RWPE2 (cell line): ENCODE data around the gene TBC1D2.

Source experiments
- ATAC-seq: fragments of 200-7000 bp; cut with Tn5 transposase; 3 replicates; pipeline ENCODE4 v1.9.1; 2021; ENCODE audit warnings: low read depth
- DNase-seq: peaks from one replicate; pipeline ENCODE4 v3.0.0-alpha.2; 2020; ENCODE audit warnings: low spot score
- H3K27ac ChIP-seq: fragments of 450-650 bp; 2 replicates; pipeline ENCODE4 v1.5.1; 2017; ENCODE audit warnings: mild to moderate bottlenecking; ENCODE audit not compliant: poor library complexity, severe bottlenecking
- H3K27me3 ChIP-seq: fragments of 250-450 bp; sonication (Bioruptor Pico); 2 replicates; pipeline ENCODE4 v1.5.1; 2021; ENCODE audit warnings: mild to moderate bottlenecking, moderate library complexity; ENCODE audit not compliant: insufficient read depth, poor library complexity, severe bottlenecking
- H3K36me3 ChIP-seq: fragments of 250-450 bp; sonication (Bioruptor Pico); 2 replicates; pipeline ENCODE4 v1.5.1; 2020; ENCODE audit warnings: low read depth, mild to moderate bottlenecking, moderate library complexity
- H3K4me1 ChIP-seq: fragments of 250-450 bp; sonication (Bioruptor Pico); 2 replicates; pipeline ENCODE4 v1.5.1; 2021; ENCODE audit warnings: mild to moderate bottlenecking, moderate library complexity; ENCODE audit not compliant: insufficient read depth, poor library complexity, severe bottlenecking
- H3K4me3 ChIP-seq: fragments of 250-450 bp; sonication (Bioruptor Pico); 2 replicates; pipeline ENCODE4 v1.5.1; 2021; ENCODE audit warnings: mild to moderate bottlenecking, moderate library complexity; ENCODE audit not compliant: severe bottlenecking
- H3K9me3 ChIP-seq: fragments of 250-450 bp; sonication (Bioruptor Pico); 2 replicates; pipeline ENCODE4 v1.5.1; 2021; ENCODE audit warnings: mild to moderate bottlenecking, moderate library complexity; ENCODE audit not compliant: severe bottlenecking
- TF ChIP-seq, protein P1 (sequence below): fragments of 450-650 bp; IDR thresholded peaks from one replicate; pipeline ENCODE4 v1.5.1; 2017; ENCODE audit warnings: mild to moderate bottlenecking, moderate library complexity; ENCODE audit not compliant: poor library complexity, severe bottlenecking

The TBC1D2 gene

DNA sequence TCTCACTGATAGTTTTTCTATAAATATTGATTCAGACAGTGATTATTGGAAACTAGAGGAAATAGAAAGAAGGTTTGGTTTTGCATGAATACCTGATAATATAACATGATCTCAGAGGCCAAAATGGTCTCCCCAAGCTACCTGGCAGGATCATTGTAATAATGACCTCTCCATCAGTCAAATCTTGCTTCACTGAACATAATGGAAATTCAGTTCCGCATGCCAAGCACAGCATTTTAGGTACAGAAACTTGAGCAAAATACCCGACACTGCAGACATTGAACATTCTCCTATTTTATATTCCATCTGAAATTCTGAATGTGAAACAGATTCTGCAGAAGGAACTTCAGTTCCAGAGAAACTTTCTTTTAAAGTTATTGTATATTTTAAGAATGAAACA is 9.1 kb upstream of the TBC1D2 start:
- H3K4me1 ChIP-seq, result no peaks in the 10 kb centered on the region
- H3K36me3 ChIP-seq, result no peaks in the 10 kb centered on the region
- ATAC-seq (no peak), DNase-seq (no peak)
- TF ChIP-seq, protein P1, sequence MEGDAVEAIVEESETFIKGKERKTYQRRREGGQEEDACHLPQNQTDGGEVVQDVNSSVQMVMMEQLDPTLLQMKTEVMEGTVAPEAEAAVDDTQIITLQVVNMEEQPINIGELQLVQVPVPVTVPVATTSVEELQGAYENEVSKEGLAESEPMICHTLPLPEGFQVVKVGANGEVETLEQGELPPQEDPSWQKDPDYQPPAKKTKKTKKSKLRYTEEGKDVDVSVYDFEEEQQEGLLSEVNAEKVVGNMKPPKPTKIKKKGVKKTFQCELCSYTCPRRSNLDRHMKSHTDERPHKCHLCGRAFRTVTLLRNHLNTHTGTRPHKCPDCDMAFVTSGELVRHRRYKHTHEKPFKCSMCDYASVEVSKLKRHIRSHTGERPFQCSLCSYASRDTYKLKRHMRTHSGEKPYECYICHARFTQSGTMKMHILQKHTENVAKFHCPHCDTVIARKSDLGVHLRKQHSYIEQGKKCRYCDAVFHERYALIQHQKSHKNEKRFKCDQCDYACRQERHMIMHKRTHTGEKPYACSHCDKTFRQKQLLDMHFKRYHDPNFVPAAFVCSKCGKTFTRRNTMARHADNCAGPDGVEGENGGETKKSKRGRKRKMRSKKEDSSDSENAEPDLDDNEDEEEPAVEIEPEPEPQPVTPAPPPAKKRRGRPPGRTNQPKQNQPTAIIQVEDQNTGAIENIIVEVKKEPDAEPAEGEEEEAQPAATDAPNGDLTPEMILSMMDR, result no peak
- no peaks in the 10 kb centered on the region for H3K9me3 ChIP-seq
- no peak overlapping the region for H3K27ac ChIP-seq
- H3K4me3 ChIP-seq, result no peak overlapping the region
- H3K27me3 ChIP-seq, result no peaks in the 10 kb centered on the region

DNA sequence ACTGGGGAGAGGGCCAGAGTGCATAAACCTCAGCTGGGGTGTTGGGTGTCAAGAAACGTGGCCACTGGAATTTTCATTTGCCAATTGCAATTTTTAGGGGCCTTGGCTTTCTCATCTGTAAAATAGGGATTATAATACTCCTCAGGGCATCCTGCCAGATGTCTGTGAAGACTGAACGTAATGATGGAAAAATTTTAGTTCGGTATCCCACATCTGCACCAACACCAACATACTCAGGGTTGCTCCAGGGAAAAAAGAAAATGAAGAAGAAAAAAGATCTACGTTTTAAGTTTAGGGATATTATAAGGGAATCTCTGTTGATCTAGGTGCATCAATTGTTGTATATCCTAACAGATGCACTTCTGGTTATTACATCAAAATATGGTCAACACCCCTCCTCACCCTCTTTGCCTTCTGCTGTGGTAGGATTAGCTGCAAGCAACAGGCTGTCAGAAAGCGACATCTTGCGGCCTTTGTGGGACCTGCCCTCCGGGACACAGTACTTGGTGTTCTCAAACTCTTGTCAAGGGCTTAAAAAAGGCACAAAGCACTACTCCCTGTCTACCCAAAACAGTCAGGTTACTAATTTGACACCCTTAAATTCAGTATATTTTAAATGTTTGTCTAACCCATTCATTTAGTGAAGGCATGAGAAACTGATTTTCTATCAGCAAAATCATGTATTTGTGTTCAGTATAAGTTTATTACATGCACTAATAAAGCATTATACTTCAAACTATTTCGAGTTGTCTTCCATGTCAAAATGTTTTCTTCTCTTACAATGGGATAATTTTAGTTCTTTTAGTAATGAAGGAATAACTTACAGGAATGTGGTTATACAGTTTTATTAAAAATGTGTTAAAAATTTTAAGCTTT is 8.3 kb upstream of the TBC1D2 start:
- no peak overlapping the region for H3K27ac ChIP-seq
- no peaks in the 10 kb centered on the region for H3K27me3 ChIP-seq
- no peak for DNase-seq
- H3K4me1 ChIP-seq, result no peaks in the 10 kb centered on the region
- TF ChIP-seq, protein P1, result peak; percentile 98
- H3K4me3 ChIP-seq, result no peak overlapping the region
- H3K9me3 ChIP-seq, result no peaks in the 10 kb centered on the region
- peak; percentile 100 for ATAC-seq
- no peaks in the 10 kb centered on the region for H3K36me3 ChIP-seq

DNA sequence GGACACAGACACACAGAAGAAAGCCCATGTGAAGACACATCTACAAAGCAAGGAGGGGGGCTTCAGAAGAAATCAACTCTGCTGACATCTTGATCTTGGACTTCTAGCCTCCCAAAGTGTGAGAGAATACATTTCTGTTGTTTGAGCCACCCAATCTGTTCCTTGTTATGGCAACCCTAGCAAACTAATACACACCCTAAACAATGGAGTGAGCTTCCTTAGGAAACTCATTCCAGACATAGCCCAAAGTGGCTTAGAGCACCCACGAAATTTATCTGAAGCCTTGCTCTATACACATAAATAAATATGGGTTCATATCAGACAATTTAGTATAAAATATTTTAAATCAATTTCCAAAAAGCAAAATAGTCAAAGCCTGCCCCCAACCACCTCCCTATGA is 7.6 kb upstream of the TBC1D2 start:
- no peak overlapping the region for H3K4me3 ChIP-seq
- no peaks in the 10 kb centered on the region for H3K27me3 ChIP-seq

DNA sequence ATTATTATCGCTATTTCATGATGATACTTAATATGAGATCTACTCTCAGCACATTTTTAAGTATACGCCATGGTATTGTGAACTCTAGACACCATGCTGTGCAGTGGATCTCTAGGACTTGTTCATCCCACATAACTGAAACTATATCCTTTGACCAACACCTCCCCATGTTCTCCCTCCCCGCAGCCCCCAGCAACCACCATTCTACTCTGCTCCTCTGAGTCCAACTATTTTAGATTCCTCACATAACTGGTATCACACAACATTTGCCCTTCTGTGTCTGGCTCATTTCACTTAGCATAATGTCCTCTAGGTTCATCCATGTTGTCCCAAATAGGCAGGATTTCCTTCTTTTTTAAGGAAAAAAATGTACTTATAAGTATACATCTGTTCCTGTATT is 6.6 kb upstream of the TBC1D2 start:
- Histone ChIP-seq H3K27ac (no peak overlapping the region), H3K4me1 (peaks cover 1% of the 10 kb centered on the region), H3K36me3 (no peaks in the 10 kb centered on the region), H3K27me3 (no peaks in the 10 kb centered on the region), H3K4me3 (no peak overlapping the region), H3K9me3 (no peaks in the 10 kb centered on the region)
- TF ChIP-seq, protein P1, result no peak
- no peak for DNase-seq
- no peak for ATAC-seq

More for the DNA sequence above, 7.6 kb upstream of the TBC1D2 start:
- Histone ChIP-seq H3K36me3 (no peaks in the 10 kb centered on the region), H3K4me1 (no peaks in the 10 kb centered on the region), H3K27ac (no peak overlapping the region), H3K9me3 (no peaks in the 10 kb centered on the region)
- DNase-seq (no peak), ATAC-seq (no peak)
- TF ChIP-seq, protein P1, result no peak

DNA sequence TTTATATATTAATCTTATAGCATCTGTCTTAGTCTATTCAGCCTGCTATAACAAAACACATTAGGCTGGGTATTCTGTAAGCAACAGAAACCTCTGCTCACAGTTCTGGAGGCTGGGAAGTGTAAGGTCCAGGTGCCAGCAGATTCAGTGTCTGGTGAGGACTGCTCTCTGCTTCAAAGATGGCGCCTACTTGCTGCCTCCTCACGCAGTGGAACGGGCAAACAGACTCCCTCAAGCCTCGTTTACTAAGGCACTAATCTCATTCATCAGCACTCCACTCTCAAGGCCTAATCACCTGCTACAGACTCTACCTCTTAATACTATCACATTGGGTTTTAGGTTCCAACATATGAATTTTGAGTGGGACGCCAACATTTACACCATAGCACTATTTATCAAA is 5.2 kb upstream of the TBC1D2 start:
- Histone ChIP-seq H3K9me3 (no peaks in the 10 kb centered on the region), H3K4me1 (peaks cover 3% of the 10 kb centered on the region), H3K36me3 (no peaks in the 10 kb centered on the region), H3K4me3 (no peak overlapping the region), H3K27me3 (no peaks in the 10 kb centered on the region), H3K27ac (no peak overlapping the region)
- TF ChIP-seq, protein P1, result no peak
- ATAC-seq, result no peak
- no peak for DNase-seq
